T-helper 22 cell (primary cell): ENCODE results near the gene KNDC1.
"Not testable (repeated sequence)": the region's sequence is repeated elsewhere in the genome, so short reads cannot be mapped to it uniquely, and the experiment has no call there.

ENCODE experiments used
- DNase-seq: peaks from one replicate; pipeline ENCODE4 v3.0.0-alpha.2; 2020; ENCODE audit warnings: low read depth

KNDC1 gene

DNA sequence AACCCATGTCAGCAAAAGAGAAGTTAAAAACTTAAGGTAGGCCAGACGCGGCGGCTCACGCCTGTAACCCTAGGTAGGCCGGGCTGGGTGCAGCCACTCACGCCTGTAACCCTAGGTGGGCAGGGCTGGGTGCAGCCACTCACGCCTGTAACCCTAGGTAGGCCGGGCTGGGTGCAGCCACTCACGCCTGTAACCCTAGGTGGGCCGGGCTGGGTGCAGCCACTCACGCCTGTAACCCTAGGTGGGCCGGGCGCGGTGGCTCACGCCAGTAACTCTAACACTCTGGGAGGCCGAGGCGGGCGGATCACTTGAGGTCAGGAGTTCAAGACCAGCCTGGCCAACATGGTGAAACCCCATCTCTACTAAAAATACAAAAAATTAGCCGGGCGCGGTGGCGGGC lies 61.7 kb downstream of the KNDC1 start:
- not testable (repeated sequence) for DNase-seq

DNA sequence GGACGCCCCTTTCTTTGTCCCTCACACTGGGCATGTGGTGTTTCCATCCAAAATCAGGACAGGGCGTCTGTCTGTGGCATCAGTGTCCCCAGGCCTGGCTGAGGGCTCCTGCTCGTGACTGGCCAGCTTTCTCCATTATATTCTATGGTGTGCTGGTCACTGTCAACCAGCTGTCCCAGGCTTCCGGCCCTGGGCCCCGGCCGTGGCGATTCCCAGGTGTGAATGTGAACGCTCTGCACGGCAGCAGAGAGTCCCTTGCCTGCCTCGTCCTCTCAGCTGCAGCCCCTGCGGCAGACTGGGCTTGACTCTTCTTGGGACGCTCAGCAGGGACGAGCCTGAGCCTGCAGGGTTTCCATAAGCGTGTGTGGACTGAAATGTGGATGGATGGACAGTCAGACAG lies 64.1 kb downstream of the KNDC1 start:
- DNase-seq: no peak

DNA sequence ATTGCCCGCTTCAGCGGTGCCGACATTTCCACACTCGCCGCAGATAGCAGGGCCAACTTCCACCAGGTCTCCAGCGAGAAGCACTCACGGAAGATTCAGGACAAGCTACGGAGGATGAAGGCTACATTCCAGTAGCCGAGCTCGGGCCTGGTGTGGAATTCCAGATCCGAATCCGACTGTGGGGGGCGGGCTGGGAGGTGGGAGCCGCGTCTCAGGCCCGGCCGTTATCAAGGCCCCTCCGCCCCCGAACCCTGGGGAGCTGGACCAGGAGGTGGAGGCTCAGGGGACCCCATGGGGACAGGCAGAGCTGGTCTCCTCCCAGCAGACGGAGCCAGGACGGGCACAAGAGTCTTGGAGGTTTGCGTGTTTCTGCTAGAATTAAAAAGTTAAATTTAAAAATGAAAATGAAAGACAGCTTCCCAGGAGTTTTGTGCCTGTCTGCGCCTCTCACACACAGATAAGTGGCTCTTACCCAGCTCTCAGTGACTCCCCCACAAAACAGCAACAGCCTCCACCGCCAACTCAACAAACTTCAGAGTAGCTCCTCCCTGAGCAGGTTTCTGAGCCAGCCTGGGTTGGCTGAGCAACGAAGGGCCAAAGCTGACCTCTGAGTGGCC lies 64.8 kb downstream of the KNDC1 start:
- DNase-seq: no peak

DNA sequence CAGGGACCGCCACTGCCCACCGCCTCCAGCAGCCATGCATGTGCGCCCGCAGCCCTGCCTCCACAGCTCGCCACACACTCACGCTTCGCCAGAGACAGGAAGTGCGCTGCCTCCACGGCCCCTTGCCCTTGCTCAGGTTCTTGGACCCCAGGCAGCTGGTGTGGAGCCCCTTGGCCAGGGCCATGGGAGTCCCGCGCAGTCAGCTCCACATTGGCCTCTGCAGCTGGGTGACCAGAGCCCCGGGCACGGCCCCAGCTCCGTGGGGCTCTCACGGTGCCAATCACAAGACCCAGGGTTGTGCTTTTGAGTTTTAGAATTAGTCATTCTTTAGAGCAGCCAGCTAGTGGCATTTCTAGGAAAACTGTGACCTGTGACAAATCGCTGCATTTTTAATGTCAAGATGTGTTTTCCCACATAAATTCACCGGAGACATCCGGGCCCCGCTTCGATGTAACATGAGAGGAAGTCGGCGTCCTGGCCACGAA lies 65.7 kb downstream of the KNDC1 start:
- DNase-seq: no peak

DNA sequence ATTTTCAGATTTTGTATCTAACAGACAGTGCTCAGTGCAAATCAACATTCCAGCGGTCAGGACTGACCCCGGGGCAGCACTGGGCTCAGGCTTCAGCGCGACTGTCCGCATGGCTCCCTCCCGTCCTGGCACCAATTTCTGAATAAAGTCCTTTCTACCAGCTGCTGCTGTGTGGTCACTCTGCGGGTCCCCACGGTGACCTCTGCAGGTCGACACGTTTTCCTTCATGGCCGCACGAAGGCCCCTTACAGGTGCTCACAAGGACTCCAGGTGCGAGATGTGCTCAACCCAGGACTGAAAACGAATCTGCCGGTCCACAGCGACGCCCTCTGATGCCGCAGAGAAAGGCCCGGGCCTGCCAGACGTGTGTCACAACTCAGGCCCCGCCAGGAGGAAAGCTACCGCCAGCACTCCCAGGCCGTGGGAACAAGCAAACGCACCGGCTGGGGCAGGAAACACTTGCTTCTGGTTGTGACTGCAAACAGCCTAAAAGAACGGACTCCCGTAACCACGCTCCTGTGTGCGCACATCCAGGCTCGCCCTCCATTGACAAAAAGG lies 66.3 kb downstream of the KNDC1 start:
- no peak for DNase-seq

DNA sequence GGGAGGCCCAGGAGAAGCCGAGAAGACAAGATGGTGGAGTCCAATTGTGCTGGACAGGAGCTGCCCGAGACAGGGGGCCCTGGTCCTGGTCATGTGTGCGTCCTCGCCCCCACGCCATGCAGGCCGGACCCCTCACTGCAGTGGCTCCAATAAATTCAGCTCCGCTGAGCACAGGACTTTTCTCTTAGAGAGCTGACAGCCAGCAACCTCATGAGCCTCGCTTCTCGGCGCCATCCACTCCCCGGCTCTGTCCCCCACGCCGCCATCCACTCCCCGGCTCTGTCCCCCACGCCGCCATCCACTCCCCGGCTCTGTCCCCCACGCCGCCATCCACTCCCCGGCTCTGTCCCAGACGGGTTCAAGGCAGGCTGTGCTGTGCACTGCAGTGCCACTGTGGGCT lies 67.2 kb downstream of the KNDC1 start:
- no peak for DNase-seq

DNA sequence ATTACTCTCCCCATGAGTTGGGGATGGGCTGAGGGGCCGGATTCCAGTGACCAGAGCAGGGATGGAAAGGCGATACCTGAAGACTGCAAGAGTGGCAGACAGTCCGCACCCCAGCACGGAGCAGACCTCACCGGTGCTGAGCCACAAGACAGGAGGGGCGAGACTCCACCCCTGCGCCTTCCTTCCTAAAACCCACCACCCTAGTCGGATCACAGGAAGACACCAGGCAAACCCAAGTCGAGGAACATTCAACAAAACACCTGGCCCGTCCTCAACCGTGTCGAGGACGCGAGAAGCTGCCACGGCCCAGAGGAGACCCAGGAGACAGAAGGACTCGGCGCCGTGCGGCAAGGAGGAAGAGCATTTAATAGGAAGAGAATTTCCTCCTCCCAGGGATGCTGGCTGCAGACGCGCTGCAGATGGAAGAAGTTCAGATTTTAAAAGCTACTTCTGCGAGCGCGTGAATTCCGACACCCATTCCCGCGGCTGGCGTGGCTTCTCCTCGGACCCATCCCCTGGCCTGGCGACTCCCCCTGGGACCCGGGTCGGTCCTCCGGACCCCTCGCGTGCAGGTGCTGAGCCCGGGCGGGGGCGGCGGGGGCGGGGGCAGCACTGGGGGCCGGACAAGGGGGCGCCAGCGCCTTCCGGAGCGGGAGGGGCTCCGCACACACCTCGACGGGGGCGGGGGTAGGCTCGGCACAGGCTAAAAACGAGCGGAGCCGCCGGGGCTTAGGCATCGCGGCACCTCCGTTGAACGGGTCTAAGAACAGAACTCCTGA lies 69.4 kb downstream of the KNDC1 start:
- no peak for DNase-seq

DNA sequence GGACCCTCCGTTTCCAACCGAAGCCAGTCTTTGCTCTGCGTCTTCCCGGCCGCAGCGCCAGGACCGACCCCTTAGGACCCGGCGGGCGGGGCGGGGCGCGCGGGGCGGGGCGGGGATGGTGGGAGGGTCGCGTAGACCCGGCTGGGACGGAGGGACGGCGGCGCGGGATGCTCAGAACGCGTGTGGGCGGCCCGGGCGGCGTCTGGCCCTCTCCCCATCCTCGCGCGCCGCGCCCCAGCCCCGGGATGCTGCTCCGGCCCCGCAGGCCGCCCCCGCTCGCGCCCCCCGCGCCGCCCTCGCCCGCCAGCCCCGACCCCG lies 70.0 kb downstream of the KNDC1 start, which contains the start of gene UTF1:
Gene UTF1, plus strand, starts transcription at position 174 of the 318 bp plus-strand sequence. Its CDS starts 72 bp downstream, at position 246.
- no peak for DNase-seq

DNA sequence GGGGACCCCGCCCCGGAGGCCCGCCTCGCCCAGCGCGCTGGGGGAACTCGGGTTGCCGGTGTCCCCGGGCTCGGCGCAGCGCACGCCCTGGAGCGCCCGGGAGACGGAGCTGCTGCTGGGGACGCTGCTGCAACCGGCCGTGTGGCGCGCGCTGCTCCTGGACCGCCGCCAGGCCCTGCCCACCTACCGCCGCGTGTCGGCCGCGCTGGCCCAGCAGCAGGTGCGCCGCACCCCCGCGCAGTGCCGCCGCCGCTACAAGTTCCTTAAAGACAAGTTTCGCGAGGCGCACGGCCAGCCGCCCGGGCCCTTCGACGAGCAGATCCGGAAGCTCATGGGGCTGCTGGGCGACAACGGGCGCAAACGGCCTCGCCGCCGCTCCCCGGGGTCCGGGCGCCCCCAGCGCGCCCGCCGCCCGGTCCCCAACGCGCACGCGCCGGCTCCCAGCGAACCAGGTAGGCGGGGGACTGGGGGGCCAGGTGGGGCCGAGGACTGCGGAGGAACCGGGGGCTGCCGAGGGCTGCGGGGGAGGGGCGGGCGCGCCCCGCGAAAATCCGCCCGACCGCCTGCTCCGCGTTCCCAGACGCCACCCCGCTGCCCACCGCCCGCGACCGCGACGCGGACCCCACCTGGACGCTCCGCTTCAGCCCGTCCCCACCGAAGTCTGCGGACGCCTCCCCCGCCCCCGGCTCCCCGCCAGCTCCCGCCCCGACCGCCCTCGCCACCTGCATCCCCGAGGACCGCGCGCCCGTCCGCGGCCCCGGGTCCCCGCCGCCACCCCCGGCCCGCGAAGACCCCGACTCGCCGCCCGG lies 70.6 kb downstream of the KNDC1 start:
- no peak for DNase-seq

DNA sequence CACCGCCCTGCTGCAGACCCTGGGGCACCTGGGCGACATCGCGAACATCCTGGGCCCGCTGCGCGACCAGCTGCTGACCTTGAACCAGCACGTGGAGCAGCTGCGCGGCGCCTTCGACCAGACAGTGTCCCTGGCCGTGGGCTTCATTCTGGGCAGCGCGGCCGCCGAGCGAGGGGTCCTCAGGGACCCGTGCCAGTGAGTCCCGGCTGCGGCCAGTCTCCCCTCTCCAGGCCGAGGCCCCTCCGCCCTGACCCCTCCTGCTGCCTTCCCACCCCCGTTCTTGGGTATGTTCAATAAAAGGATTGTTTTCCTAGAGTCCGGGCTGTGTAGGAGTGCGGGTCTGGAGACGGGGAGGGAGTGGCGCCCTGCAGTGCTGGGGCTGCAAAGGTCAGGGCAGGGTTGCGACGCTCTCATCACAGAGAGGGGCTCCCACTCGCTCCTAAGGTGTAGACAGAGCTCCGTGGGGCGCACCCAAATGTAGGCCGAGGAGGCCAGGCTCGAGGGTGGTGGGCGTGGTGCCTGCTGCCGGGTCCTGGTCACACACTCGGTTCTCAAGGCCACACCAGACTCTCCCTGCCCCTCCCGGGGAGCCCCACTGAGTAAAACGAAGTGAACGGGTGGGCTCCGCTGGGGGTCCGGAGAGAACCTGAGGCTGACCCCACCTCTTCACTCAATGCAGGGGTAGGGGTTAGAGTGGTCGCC lies 71.4 kb downstream of the KNDC1 start:
- DNase-seq: no peak

DNA sequence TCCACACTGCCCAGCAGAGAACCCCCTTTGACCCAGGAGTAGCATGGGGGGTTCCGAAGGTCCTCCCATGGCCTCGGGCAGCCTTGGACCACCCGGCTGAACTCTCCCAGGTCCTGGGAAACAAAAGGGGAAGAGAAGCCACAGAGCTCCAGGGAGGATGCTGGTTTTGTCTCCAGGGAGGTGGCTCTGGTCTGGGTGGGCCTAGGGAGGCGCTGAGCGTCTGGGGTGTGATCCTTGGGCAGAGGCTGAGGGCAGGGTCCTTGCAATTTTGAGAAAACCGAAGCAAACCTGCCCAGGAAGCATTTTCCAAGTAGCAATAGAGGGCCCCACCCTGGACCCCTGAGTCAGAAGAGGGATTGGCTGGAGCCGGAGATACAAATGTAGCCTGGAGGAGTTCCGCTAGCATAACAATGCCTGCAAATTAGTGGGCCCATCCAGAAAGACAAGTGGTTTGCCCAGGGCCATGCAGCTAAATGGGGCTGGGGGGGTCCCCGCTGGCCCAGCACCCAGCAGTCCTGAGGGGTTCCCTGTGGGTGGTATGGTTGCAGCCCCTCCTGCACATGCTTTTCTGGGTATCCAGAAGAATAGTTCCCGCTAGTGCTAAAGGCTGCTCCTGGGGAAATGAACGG lies 72.0 kb downstream of the KNDC1 start:
- no peak for DNase-seq

DNA sequence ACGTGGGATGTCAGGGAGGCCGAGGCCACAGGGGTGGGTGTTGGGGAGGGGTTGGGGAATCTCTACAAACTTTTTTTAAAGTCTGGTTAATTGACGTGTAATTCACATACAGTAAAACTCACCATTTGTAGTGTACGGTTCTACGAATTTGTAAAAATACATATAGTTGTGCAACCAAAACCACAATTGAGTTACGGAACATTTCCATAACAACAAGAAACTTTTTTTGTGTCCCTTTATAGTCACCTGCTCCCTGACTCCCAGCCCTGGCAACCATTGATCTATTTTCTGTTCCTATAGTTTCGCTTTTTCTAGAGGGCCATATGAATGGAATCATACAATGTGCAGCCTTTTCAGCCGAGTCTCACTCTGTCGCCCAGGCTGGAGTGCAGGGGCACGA lies 74.8 kb downstream of the KNDC1 start:
- DNase-seq: not testable (repeated sequence)

DNA sequence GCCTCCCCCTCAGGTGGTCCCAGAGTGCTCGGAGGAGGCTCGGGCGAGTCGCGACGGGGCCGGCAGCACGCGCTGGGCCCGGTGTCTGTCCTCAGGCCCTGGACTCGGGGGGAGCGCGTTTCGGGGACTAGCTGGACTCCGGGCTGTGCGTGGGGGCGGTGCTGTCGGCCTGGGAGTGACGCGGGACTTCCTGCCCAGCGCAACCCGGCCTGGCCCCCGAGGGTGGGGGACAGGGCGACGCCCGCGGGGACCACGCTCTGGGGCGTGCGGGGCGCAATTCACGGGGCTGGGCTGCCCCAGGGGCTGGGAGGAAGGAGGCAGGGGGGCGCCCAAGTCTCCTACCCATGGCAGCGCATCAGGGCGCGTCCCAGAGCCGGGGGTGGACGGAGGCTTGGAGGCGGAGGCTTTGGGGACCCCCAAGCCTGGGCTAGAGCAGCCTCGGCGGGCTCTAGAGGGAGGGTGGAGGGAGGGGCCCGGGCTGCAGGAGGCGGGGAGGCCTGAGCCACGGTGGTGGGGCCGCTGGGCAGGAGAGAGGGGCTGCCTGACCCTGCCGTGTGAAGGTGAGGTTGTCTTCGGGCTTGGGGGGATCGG lies 75.3 kb downstream of the KNDC1 start:
- DNase-seq: no peak

DNA sequence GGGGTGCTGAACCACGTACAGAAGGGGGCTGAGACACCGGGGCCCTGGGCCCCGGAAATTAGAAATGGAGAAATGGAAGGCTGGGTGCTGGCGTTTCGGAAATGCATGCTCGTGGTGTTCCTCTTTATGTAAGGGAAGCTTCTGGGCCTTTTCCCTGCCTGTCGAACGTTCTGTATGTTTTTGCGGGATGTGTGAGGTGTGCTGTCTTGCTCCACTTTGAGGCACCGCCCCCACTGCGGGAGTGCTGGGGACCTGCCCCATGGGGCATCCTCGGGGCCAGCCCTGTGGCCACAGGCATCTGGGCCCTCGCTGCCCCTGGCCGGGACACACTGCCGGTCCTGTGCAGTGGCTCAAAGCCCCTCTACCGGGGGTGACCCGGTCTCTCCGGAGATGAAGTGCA lies 75.9 kb downstream of the KNDC1 start:
- no peak for DNase-seq

DNA sequence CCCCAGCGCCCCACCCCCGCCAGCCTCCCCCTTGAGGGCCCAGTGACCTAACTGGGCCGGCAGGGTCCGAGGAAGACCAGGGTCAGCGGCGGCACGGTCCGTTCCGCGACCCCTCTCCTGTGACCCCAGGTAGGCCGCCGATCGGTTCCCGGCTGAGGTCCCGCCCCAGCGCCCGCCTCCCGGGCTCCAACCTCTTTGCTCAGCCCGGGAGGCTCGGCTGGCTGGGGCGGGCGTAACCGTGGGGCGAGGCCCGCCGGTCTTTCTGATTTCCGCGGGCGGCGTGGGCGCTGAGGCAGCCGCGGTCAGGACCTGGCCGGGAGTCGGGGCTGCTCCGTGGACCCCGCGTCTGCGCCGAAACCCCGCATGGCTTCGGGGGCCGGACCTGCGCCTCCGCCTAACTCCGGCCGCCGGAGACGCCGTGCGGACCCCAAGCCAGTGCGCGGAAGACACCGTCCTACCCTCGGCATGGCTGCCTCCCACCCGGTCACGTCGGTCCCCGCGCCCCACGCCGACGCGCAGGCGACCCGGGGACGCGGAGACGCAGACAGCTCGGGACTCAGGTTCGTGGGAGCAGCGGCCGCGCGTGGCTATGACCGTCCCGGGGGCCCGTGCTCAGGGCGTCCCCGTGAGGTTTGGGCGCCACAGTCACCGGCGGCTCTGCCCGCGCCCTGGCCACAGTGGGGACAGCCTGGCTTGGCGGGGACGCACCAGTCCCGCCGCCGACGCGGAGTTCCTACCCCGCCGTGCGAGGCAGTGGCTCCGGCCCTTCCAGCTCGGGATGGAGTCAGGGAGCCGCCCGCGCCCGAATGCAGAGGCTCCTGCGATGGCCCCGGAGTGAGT lies 76.6 kb downstream of the KNDC1 start:
- DNase-seq: no peak

DNA sequence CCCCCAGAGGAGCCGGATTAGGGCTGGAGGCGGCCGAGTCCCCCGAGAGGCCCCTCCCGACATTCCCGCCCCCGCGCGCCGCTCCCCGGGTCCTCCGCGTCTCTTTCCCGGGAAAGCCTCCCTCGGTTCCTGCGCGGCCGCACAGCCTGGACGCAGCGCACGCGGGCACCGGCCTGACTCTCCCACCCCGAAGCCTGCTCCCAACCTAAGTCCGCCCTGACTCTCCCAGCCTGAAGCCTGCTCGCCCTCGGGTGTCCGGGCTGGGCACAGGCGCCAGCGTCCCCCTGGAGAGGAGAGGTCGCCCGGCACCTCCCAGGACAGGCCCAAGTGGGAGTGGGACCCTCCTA lies 77.2 kb downstream of the KNDC1 start:
- no peak for DNase-seq

DNA sequence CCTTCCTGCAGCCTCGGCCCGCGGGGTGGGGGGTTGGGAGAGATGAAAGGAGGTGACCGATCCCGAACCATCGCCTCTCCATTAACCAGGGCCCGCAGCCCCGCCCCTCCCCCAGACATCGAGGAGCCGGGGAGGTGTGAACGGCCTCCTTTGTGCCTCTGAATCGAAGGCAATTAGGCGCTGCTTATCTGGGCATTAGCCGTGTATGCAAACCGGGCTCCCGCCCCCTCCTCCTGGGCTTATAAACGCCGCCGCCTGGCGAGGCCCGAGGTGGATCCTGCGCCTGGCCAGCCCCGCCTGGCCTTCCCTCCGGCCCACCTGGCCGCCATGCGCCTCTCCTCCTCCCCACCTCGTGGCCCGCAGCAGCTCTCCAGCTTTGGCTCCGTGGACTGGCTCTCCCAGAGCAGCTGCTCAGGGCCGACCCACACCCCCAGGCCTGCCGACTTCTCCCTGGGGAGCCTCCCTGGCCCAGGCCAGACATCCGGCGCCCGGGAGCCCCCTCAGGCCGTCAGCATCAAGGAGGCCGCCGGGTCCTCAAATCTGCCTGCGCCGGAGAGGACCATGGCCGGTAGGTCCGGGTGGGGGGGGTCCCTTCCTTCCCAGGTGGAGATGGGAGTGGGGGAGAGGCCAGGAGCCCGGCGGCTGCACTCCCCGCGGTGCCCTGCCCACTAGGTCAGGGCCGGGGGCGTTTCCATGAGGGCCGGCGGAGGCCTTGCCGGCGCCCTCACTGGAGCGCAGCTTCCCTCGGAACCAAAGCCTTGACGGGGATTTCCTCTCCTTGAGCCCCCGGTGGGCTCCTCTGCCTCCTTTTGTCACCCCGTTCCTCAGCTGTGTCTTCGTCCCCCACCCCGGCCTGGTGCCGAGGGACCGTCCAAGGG lies 77.8 kb downstream of the KNDC1 start, which contains the start of gene VENTX:
Gene VENTX, plus strand, starts transcription at position 268 of the 878 bp plus-strand sequence. Its CDS starts 60 bp downstream, at position 328.
- DNase-seq: no peak

DNA sequence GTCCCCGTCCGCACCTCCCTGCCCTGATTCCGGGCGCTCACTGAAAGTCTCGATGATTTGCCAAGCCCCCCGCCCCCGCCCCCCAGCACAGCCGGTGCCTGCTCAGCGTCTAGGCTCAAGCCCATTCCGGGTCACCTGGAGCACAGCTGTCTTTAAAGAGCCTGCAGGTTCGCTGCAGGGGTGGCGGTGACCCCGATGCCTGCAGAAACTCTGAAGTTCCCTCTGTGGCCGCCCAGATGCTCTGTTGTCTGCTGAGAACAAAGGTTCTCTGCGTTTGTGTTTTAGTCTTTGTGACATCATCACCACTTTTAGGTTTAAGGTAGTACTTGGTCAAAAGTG lies 78.4 kb downstream of the KNDC1 start:
- DNase-seq: no peak

DNA sequence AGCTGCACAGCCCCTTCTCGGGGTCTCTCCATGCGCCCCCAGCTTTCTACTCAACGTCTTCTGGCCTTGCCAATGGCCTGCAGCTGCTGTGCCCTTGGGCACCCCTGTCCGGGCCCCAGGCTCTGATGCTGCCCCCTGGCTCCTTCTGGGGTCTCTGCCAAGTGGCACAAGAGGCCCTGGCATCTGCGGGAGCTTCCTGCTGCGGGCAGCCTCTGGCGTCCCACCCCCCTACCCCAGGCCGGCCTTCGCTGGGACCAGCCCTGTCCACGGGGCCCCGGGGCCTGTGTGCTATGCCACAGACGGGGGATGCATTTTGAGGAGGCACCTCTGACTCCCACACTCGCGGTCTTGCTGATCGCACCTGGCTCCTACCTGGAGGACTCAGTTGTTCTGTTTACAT lies 80.0 kb downstream of the KNDC1 start:
- DNase-seq: no peak
